ENCODE results near the gene OTOG.

- no peak for TF ChIP-seq EZH2phosphoT487 (IDR thresholded peaks at IDR 0.05; ENCODE audit: insufficient read depth, low read depth)
- no peak for TF ChIP-seq EZH2 (IDR thresholded peaks at IDR 0.05; ENCODE audit: insufficient read depth, poor library complexity, severe bottlenecking)
Measured at GRCh38 chr11:17594686-17595192, 47.7 kb downstream of the OTOG start.

Data from GM23248 (cell line).